ENCODE data around the gene CREB3L2. TPM values are rescaled to one million over a fixed set of nuclear protein-coding genes. Genes with fewer than 3 reads are reported as not detected.

Gene CREB3L2
- total and polyA plus RNA-seq, 2 of the 8 experiments (the other 6 are each of a cell fraction or from before 2014, with no cell fraction given) = 14.4 to 48.3 TPM

- Histone ChIP-seq H2BK120ac (replicated peaks; ENCODE audit: low read depth, low read length) (no peak overlapping the region), H2AK5ac (ENCODE audit: low read depth, low read length) (peak overlapping the region; percentile 7; the same call in 1 of the 2 replicates), H3K27ac (ENCODE audit: low read depth, low read length) (no peak overlapping the region), H2BK15ac (ENCODE audit: low read length) (no peak overlapping the region), H4K5ac (ENCODE audit: insufficient read length, low read depth, low read length) (no peak overlapping the region), H4K8ac (ENCODE audit: extremely low read depth, insufficient read depth, low read length) (no peak overlapping the region; the same call in 1 of the 2 replicates), H4K91ac (replicated peaks; ENCODE audit: insufficient read length, low read length) (peak overlapping the region; percentile 42), H3K18ac (ENCODE audit: extremely low read depth, low read length) (no peak overlapping the region), H2BK5ac (ENCODE audit: low read depth, low read length) (no peak overlapping the region), H3K23me2 (ENCODE audit: low read depth, low read length) (no peaks in the 10 kb centered on the region), H4K20me1 (replicated peaks in 1 of 2; ENCODE audit: control insufficient read depth in 1 of 2, insufficient read depth in 2 of 2, low read length in 2 of 2) (peaks cover 0 to 2% of the 10 kb centered on the region in 2 experiments), H3K4me1 (replicated peaks in 1 of 4; ENCODE audit: control insufficient read depth in 3 of 4, insufficient read depth in 4 of 4, low read length in 3 of 4) (peaks cover 0 to 13% (median 1%) of the 10 kb centered on the region in 4 experiments; a peak in 3 of 7 replicates), H3K56ac (replicated peaks; ENCODE audit: insufficient read length, low read depth, low read length) (no peak overlapping the region), H3K79me1 (ENCODE audit: low read depth, low read length) (peaks cover 19% of the 10 kb centered on the region; the same call in 1 of the 2 replicates), H3K27me3 (replicated peaks in 1 of 4; ENCODE audit: control insufficient read depth in 3 of 4, extremely low read depth in 1 of 4, insufficient read depth in 3 of 4, low read length in 3 of 4) (no peaks in the 10 kb centered on the region), H3K9me3 (ENCODE audit: insufficient read depth in 2 of 2, low read depth in 1 of 2, low read length in 1 of 2) (peaks cover 2 to 6% of the 10 kb centered on the region in 2 experiments; a peak in 1 of 4 replicates), H2BK12ac (ENCODE audit: low read depth, low read length) (no peak overlapping the region), H3K14ac (ENCODE audit: insufficient read length) (no peak overlapping the region), H3K79me2 (ENCODE audit: control insufficient read depth in 1 of 2, insufficient read depth in 2 of 2, low read length in 2 of 2) (peaks cover 19 to 83% of the 10 kb centered on the region in 2 experiments), H2BK20ac (ENCODE audit: low read length) (no peak overlapping the region), H3K36me3 (ENCODE audit: control insufficient read depth in 2 of 4, insufficient read depth in 4 of 4, low read length in 3 of 4) (peaks cover 0 to 4% (median 1%) of the 10 kb centered on the region in 4 experiments; a peak in 2 of 8 replicates), H3K4ac (replicated peaks; ENCODE audit: insufficient read length, low read depth, low read length) (no peak overlapping the region), H3K23ac (ENCODE audit: insufficient read length) (no peak overlapping the region), H3K4me3 (ENCODE audit: extremely low read depth in 1 of 4, insufficient read depth in 2 of 4, low read depth in 3 of 4, low read length in 4 of 4) (no peak overlapping the region), H2AFZ (ENCODE audit: low read length) (no peak overlapping the region), H3K4me2 (ENCODE audit: insufficient read depth in 1 of 2, low read depth in 2 of 2, low read length in 2 of 2) (no peak overlapping the region), H3K9ac (replicated peaks in 1 of 4; ENCODE audit: extremely low read depth in 1 of 4, low read depth in 3 of 4, low read length in 3 of 4) (no peak overlapping the region)
- CTCF ChIA-PET (ENCODE audit: partially characterized antibody) = interaction anchor here (0.6 to 2.6 kb wide), 8 partner anchors 9 to 86 kb away, joined by 3 to 10 read pairs (median 4); partner anchors contain the start of gene CREB3L2
- no peak for DNase-seq (ENCODE audit: low read depth in 1 of 2, low spot score in 2 of 2)
- FAIRE-seq = no peak
- WGBS, 2 experiments (ENCODE audit: extremely low coverage in 1 of 2, insufficient coverage in 1 of 2, insufficient read length in 1 of 2, insufficient replicate concordance in 2 of 2, low coverage in 1 of 2, low lambda C conversion rate in 2 of 2, missing lambda C conversion rate in 1 of 2) = 87% methylated on average over 14 of the region's 14 CpGs; no CpG with 5 or more reads in 1 of the 2 experiments
- POLR2A ChIA-PET (ENCODE audit: partially characterized antibody) = interaction anchor here (1.0 to 1.7 kb wide), 2 partner anchors 9 to 15 kb away, joined by 3 to 6 read pairs; no protein-coding TSS in a partner anchor
- no peak for TF ChIP-seq SP1 (IDR thresholded peaks at IDR 0.05; ENCODE audit: low read depth, low read length)
Observed at GRCh38 chr7:137986252-137987017, 15.5 kb downstream of the CREB3L2 start.
